ENCODE results near the gene IKZF5. TPM values are rescaled to one million over a fixed set of nuclear protein-coding genes. Genes with fewer than 3 reads are reported as not detected.

The IKZF5 gene
- total and polyA plus RNA-seq, 9 of the 15 experiments (the other 6 are each of a cell fraction or from before 2014, with no cell fraction given), result 3.8 to 19.6 (median 12.4) TPM

- peak in 1 of 2 experiments; percentile 59; a peak in 1 of 4 replicates for TF ChIP-seq TBL1XR1 (IDR thresholded peaks at IDR 0.05; ENCODE audit: low read length in 2 of 2)
- peak; percentile 95 for TF ChIP-seq C11orf30 (IDR thresholded peaks at IDR 0.05; ENCODE audit: low read depth)
- TF ChIP-seq, protein P1, sequence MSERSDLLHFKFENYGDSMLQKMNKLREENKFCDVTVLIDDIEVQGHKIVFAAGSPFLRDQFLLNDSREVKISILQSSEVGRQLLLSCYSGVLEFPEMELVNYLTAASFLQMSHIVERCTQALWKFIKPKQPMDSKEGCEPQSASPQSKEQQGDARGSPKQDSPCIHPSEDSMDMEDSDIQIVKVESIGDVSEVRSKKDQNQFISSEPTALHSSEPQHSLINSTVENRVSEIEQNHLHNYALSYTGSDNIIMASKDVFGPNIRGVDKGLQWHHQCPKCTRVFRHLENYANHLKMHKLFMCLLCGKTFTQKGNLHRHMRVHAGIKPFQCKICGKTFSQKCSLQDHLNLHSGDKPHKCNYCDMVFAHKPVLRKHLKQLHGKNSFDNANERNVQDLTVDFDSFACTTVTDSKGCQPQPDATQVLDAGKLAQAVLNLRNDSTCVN (CRISPR knock-in tag; IDR thresholded peaks at IDR 0.05), result no peak
- TF ChIP-seq YY1 (IDR thresholded peaks at IDR 0.05; ENCODE audit: borderline replicate concordance in 1 of 3, control insufficient read depth in 1 of 3, extremely low read depth in 1 of 3, insufficient read depth in 3 of 3, insufficient read length in 1 of 3, insufficient replicate concordance in 2 of 3, low read depth in 1 of 3, low read length in 2 of 3), result peak in 1 of 3 experiments; percentile 42
Observed at GRCh38 chr10:122980209-122981065, 28.2 kb downstream of the IKZF5 start, which contains the start of gene PSTK (continued).

DNA sequence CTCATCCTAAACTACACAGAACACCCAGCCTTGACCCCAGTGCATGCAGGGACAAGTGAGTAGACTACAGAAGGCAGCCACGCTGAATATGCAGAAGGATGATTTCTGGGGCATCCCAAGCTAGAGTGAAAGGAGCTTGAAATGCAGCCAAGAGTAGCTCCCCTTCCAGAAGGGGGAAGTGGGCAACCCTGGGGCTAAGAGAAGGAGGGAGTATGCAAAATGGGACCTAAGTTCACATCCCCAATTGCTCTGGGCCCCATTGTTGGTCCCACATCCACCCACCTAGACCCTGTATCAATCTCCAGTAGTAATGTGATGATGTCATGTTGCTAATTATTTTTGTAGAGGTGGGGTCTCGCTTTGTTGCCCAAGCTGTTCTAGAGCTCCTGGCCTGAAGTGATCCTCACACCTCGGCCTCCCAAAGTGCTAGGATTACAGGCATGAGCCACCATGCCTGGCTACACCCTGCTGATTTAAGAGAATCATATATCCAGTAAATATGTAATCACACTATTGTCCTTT is 34.0 kb downstream of the IKZF5 start:
- POLR2A ChIA-PET, result no interaction called here
- no peak for DNase-seq (ENCODE audit: extremely low read depth in 1 of 4, low spot score in 3 of 4)
- no peak for FAIRE-seq
- H3K4me3 ChIP-seq, result no peak overlapping the region
- intact Hi-C loops (cut with micrococcal nuclease) (no loop called here), in situ Hi-C loops (cut with MboI) (no loop called here)
- H3K27ac ChIP-seq (ENCODE audit: extremely low read depth, low read depth, low read length), result no peak overlapping the region
- H3K4me2 ChIP-seq (ENCODE audit: insufficient read depth, low read length), result no peak overlapping the region
- H3K27me3 ChIP-seq (ENCODE audit: control insufficient read depth in 2 of 2, insufficient read depth in 2 of 2, low read length in 2 of 2), result no peaks in the 10 kb centered on the region
- H3K9ac ChIP-seq (ENCODE audit: insufficient read depth in 1 of 2, low read depth in 2 of 2, low read length in 2 of 2), result no peak overlapping the region
- no peaks in the 10 kb centered on the region for H3K9me3 ChIP-seq (replicated peaks; ENCODE audit: control insufficient read depth, insufficient read depth, low read depth, low read length)
- H4K20me1 ChIP-seq (replicated peaks; ENCODE audit: control insufficient read depth, insufficient read depth, low read length), result no peaks in the 10 kb centered on the region
- CTCF ChIA-PET (ENCODE audit: low intra/inter-chr PET ratio), result no interaction called here
- peaks cover 0 to 5% of the 10 kb centered on the region in 2 experiments; a peak in 2 of 5 replicates for H3K4me1 ChIP-seq (replicated peaks in 1 of 2; ENCODE audit: control insufficient read depth in 2 of 2, insufficient read depth in 2 of 2, low read length in 2 of 2)
- H2AFZ ChIP-seq (ENCODE audit: low read depth, low read length), result no peak overlapping the region
- no peaks in the 10 kb centered on the region for H3K9me1 ChIP-seq (ENCODE audit: control insufficient read depth, insufficient read depth, low read length)
- BruUV-seq (replicated peaks), result no TSS peak
- H3K36me3 ChIP-seq (ENCODE audit: control insufficient read depth, insufficient read depth, low read length), result no peaks in the 10 kb centered on the region
- no peak for ATAC-seq
- no peaks in the 10 kb centered on the region for H3K79me2 ChIP-seq (ENCODE audit: control insufficient read depth, insufficient read depth, low read length)
- 59% methylated on average over 3 of the region's 3 CpGs for WGBS (ENCODE audit: insufficient coverage, low coverage, missing lambda C conversion rate)
- no peak for TF ChIP-seq KHSRP (IDR thresholded peaks at IDR 0.05)
- TF ChIP-seq ZNF407 (IDR thresholded peaks at IDR 0.05; ENCODE audit: low read depth), result no peak
- no peak for TF ChIP-seq CBFA2T2 (conservative IDR thresholded peaks at IDR 0.05)
- no peak for TF ChIP-seq ZNF668 (CRISPR knock-in tag; IDR thresholded peaks at IDR 0.05)

Measured in K562 (cell line).